Kasumi-1 (cell line): ENCODE data around the gene THRB.

Source experiments
- DNase-seq, 2 experiments: peaks; one replicate each; lab custom pipeline; 2025; lab: John Stamatoyannopoulos, UW

THRB gene

DNA sequence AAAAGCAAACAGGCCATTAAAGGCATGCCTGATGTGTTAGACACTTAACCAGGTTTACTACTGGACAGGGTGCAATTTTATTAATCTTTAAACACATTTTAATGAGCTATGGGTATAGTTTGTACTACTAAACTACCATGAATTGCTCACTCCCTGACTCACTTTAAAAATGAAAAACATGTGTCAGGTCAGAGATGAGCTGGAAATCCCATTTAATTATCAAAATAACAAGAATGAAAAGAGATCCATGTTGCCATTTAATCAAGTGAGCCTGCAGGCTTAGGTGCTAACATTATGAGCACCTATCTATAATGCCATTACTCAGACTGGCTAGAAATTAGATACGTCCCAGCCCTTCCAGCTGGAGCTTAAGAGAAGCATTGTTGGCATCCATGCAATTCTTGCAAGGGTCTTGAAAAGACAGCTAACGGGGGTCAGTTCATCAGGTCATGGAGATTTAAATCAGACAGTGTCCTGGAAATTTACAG is 224.4 kb downstream of the THRB start:
- no peak for DNase-seq

DNA sequence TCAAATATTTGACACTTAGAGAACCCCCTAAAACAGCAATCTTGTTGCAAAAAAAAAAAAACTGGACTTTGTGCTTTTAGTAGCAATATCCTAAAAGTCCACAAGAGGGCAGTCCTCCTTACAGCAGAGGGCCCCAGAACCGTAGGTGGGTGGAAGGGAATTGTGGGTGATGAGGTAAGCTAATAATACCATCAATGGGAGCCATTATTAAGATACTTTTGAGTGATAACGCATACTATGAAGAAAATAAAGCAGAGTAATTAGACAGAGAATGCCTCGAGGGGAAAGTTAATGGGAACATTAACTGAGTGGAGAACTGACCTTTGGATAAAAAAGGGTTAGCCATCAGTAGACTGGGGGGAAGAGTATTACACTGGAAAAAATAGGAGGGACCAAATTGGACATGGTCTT is 229.9 kb downstream of the THRB start:
- DNase-seq = peak; percentile 60 to 65

DNA sequence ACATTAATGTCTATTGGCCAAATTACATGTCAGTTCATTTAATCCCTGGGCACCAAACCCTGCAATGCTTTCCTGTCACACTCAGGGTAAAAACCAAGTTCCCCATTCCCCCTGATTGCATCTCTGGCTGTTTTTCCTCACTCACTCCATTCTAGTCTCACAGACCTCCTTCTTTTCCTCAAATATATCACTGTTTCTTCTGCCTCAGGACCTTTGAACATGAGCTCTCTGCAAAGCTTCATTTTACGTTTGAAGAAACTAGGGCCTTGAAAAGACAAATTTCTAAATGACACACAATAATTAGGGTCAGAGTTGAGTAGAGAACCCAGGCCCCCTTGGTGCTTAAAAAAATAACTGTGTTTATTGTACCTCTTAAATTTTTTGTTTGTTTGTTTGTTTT is 230.6 kb downstream of the THRB start:
- DNase-seq = no peak

DNA sequence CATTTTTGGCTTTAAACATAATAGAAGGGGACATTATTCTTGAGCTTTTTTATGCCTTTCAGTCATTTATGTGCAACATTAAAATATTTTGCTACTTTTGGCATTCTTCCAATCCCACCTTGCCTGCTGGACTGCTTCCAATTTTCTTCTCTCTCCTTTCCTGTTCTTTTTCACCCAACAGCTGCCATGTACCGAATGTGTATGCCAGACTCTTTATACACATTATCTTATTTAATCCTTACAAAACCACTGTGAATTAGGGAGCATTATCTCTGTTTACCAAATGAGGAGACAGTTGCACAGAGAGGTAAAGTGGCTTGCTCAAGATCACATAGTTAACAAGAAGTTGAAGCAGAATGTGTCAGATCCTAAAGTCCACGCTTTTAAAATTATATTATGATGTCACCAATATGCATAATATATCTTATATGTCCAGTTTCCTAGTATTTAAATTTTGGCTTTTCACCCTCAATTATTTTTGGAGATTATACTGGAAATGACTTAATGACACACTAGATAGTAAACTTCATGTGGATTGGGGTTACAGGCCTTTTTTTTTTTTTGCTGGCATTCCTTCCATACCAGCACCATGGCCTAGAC is 231.5 kb downstream of the THRB start:
- no peak for DNase-seq

DNA sequence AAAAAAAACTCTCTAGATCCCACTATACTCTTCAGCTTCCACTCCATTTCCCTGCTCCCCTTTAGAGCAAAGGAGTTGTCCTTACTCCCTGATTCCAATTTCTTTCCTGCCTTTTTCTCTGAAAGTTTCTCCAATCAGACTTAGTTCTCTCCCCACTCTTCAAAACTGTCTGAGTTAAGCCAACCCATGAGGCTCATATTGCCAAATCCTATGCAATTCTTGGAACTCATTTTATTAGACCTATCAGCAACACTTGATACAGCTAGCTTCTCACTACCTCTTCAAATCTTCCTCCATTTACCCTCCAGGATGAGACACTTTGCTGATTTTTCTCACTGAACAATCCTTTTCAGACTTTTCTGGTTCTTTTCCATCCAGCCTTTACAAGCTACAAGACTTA is 233.1 kb downstream of the THRB start:
- DNase-seq = no peak

DNA sequence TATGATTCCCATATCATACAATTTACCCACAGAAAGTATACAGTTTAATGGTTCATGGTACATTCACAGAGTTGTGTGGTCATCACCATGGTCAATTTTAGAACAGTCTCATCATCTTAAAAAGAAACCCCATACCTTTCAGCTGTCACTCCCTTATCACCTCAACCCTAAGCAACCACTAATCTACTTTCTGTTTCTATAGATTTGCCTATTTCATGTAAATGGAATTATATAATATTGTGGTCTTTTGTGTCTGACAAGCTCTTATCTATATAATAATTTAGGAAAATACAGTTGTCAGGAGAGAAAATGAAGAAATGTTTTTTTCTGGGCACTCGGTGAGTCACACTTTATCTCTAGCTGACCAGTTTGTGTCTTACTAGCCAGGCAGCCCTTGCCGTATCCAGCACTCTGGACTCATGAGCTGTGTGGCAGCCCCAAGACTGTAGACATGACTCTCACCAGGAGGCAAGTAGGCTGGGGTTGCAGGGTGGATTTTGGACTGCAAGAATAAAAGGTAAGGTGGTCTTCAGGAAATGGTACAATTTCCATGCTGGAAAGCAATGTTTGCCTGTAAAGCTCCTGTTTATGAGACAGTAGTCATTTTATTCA is 234.6 kb downstream of the THRB start:
- DNase-seq = no peak

DNA sequence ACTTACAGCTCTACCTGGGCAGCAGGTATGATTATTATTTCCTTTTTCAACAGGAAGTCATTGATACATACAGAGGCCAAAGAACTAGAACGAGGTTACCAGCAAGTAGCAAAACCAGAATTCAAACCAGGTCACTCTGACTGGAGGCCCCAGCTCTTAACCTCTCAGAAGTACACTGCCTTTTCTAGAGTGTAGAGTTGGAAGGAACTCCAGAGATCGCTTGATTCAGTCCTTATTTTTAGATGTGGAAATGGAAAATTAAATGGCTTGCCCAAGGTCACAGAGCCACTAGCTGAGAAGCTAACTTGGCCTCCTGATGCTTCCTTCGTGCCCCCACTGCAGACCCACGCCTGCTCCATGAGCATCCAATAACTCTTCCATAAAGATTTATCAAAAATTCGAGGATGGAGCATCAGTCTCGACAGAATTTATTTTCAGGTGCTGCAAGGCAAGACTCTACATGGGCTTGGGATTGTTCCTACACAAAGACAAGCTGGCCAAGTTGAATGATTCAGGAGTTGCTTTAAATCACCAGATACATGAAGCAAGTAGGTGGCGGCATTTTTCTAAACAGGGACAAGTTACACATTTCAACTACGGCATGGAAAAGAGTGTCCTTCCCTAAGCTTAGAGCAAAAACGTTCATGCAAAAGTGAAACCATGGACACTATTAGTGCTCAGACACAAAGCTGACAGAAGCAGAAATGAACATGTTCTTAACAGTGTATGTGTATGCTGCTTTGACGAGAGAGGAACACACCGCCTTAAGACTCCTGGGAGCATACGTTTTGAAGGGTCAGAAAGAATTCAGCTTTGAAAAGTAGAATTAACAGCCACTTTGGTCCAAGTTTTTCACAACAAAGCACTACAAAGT is 235.7 kb downstream of the THRB start:
- no peak for DNase-seq

DNA sequence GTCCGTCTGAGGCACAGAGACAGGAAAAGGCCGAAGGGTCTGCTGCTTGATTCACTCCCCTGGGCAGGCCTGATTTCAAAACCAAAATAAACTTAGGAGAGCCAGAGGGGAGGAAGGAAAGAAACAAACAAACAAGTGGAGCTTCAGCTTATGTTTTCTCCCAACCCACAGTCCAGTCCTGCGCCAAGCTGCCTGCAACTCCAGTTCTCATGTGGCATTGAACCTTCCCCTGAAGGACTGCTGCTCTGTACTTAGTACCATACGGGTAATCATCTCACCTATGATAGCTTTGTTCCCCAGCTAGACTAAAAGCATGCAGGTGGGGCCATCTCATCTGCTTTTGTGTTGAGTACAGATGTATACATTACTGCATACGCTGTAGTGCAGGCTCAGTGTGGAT is 236.4 kb downstream of the THRB start:
- no peak for DNase-seq

DNA sequence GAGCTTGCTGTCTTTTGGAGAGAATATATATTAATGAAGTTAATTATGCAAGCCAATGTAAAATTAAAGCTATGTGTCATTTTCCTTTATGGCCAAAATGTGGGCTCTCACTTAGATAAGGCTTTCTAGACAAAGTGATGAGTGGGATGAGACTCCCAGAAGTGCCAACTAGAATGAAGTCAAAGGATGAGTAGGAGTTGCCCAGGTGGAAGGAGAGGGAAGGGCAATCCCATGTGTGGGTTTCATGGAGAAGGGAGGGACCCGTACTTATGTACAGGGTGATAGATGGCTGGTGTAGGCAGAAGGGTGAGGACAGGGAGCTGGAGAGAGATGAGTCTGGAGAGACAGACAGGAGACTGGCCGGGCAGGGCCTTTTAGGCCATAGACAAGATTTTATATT is 239.2 kb downstream of the THRB start:
- no peak for DNase-seq

DNA sequence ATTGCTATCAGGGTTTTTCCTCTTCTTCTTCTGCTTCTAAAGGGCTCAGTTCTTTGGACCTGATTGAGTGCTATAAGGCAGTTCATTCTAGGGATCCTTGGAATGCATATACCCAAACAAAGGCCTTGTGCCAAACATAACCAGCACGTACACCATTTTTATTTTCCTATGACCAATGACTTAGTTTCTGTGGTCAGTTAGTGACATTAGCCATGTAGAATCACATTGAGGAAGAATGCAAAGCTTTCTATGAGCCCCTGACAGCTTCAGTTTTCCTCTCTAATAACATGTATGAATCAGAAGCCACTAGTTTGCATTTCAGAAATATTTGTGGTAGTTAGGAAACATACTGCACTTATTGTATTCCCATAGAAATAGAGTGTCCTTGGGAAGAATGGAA is 240.0 kb downstream of the THRB start:
- no peak for DNase-seq

DNA sequence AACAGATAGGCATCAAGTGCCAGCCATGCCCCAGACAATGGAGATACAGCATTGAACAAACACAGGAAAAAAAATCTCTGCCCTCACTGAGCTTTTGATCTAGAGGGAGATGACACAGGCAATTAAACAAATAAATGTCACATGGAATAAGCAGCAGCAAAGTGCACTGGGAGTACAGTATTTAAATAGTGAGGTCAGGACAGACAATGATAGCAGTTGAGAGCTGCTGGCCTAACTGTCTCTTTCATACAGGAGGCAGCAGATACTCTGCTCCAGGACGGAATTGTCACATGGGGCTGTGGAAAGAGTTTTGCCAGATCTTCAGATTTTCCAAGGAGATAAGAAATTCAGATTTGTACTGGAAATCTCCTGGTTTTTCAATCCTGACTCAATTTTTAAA is 241.3 kb downstream of the THRB start:
- no peak for DNase-seq

DNA sequence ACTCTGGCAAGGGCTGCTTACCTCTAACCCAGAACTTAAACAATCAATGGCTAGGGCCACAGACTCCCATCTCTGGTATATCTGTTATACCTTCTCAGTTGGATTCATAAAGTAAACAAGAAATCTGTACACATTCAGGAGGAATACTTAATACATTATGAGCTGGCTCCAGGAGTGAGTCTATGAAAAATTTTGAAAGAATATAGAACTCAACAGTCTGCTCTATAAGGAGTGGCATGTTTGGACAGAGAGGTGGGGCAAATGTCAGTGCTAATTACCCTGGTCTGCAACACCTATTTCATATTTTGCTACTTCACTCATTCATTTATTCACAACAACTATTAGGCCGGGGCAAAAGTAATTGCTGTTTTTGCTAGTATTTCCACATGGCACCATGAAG is 245.1 kb downstream of the THRB start:
- no peak for DNase-seq

DNA sequence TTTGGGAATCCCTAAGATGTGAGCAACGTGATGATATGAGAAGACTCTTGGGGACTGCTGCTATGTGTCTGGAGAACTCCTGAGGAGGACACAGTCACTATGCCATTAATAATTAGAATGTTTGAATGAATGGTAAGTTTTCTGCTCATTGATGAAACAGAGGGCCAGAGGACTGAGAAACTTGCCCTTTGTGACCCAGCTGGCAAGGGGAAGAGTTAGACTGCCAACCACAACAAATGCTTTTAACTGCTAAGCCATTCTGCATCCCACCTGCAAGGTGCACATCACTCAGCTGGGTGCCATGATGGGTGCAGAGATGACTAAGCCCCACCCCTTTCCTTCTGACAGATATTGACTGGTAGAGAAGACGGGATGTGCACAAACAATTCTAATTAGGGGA is 249.6 kb downstream of the THRB start:
- no peak for DNase-seq

DNA sequence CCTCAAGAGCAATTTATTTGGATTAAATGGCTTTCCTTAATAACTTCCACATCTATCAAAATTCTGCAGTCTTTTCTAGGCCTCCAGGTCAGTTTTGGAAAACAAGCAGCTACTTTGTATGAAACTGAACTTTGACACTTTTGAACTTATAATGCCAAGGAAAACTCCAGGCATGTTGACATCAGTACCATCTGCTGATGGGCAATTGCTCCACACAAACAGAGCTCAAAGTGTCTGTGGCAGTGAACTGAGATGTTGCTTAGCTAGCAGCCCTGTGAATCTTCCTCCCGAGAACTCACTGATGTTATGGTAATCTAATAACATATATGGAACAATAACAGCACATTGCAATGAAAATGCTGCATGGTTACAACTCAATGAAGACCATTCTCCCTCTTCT is 250.2 kb downstream of the THRB start:
- no peak for DNase-seq

DNA sequence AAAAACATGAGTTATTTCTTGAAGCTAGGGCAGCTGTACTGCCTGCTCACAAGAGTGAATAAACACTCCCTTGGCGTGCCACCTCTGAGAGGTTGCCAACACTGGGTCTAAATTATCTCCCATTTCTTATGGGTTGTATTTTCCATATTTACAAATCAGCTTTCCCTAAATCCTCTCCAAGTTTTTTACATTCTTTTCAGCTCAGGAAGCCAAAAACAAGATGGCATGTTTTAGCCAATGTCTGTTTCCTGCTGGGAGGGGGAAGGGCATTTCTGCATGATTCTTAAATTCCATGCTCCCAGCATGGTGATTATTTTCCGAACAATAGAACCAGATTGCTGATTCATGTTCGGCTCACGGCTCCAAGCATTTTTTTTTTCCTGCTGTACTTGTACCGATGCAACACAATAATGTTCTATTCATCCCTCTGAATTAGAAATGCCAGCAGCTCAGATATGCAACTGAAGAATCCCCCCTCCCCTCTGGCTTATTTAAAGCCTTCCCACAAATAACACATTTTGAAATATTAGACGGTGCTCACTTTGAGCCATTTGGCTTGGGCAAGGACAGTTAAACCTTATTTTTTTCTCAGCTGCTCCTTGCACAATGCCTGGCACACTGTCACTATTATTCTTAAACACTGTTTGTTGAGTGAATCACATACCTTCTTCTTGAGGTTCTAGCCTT is 252.5 kb downstream of the THRB start:
- no peak for DNase-seq

DNA sequence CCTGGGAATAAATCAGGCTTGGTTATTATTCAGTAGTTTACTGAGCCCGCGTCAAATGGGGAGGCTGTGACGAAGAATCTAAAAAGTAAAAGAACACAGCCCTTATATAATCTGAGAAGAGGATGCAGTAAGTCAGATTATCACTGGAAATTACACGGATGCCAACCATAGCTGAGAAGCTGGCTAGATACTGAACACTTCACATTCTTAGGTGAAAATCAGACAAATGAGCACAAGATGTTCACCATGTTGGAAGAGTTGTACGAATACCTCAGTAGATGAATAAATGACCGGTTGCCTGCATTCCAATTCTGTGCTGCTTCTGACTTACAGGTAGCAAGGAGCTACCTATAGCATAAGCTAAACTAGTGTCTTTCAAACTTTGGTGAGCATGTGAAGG is 254.3 kb downstream of the THRB start:
- DNase-seq = no peak

DNA sequence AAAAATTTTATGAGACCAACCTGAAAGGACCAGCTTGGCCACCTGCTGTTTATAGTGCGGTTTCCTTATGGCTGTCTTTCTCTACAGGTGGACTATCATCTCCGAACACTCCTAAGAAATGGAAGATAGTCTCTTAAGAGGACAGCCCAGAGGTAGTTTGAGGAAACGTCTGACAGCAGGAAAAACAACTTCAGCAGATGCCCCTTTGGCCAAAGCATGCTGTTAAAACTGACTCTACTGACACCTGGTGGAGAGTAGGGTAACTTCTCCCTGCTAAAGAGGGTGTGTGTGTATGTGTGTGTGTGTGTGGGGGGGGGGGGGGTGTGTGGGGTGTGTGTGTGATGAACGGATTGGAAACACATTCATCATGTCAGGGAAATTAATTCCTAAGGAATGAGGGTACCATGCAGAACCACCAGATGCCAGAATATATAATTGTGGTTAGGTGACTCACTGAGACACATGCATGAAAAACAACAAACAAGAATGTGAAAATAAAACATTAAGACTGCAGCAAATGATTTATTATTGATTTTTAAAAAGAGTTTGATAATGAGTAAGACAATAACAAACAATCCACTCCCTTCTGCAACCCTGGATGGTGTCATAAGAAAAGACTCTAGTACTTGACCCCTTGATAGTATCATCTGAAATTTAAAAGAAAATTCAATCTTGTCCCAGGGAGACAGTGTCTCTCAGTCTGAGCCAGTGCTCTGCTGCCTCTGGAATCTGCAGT is 256.5 kb downstream of the THRB start:
- peak; percentile 61 to 76 for DNase-seq

DNA sequence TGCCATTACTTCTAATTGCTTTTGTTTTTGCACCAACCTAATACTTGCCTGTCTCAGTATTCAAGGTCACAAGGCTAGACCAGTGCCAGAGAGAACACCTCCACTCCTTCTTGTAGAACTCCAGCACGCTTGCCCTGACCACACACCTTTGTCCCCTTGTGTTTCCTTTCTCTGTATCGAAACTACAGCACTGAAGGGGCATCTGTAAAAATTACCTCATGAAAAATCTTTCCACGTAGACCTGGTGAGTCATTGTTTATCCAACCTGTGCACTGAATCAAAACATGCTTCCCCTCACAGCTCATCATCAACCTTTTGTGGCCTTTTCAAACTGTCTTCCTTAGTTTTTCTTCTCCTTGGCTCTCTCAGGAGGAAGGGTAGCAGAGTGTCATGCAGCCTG is 259.5 kb downstream of the THRB start:
- DNase-seq = no peak

DNA sequence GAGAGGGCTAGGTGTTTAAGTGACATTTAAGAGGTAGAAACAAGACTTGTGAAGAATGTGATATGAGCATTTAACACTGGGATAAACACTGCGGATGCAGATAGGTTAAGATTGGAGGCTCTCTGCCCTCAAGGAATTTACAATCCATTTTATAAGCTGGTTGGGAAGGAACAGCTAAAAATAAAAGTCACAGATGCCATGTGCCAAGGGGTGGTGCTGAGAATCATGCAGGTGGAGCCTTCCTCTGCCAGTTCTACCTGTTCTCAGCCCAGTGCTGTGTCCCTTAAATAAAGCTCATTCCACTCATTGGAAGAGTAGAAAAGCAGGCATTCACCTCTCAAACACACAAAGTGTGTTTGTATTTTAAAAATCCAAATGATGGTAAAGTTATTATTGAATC is 261.9 kb downstream of the THRB start:
- no peak for DNase-seq

DNA sequence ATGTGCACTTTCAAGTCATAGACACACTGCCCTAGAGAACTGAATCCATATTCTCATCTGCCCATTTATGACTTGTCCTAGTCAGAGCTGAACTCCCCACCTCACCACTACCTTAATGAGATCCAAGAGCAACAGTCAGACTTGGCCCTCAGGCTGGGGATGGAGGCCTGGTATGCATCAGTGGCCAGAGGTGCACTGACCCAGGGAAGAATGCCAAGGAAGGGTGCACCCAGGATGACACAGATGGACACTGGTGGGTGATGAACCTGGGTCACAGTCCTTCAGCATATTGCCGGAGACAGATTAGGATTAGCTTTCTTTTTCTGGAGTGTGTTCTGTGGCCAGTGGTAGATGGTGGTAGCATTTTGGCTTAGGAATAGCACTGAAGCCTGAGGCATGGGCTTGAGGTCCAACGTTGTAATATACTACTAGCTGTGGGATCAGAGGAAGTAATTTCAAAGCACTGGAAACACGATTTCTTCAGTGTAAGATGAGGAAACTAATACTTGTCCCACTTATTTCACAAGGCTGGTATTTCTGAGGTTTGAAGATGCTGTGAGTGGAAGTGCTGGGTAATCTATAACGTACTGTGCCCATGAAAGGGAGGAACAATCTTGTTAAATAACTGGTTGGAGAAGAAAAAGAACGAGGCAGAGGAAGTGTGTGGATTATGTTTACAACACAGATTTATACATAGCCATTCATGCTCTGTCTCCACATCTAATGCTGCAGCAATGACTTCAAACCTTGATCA is 265.0 kb downstream of the THRB start:
- DNase-seq = no peak

DNA sequence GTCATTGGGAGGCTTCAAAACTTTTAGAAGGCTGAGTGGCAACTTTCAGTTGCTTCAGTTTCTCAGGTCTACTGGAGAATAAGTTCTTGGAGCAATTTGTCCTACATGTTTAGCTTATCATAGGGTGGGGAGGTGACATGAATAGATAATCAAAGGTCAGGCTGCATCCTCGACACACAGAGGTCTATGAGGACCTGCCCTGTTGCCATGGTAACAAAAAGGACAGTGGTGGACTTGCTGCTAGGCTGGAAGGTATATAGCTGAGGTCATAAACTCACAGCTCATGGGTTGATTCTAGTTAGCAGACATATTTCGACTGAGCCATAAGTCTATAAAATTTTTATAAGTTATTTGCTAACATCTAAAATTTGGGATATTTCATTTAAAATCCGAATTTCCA is 267.0 kb downstream of the THRB start:
- no peak for DNase-seq
